ENCODE results near the gene MIDN.

- TF ChIP-seq CTCF (IDR thresholded peaks at IDR 0.05) (no peak), POLR2A (IDR thresholded peaks at IDR 0.05) (no peak)
Measured at GRCh38 chr19:1234051-1234954, 14.1 kb upstream of the MIDN start.

Measured in suprapubic skin (tissue), 3 donors.